KBM-7 (cell line): Measurements from ENCODE around the gene FAM219A.
"Not testable (repeated sequence)": the region's sequence is repeated elsewhere in the genome, so short reads cannot be mapped to it uniquely, and the experiment has no call there.

ENCODE experiments used
- DNase-seq: peaks from one replicate; pipeline ENCODE4 v3.0.0-alpha.2; 2015
- in situ Hi-C: fragments of 300-500 bp; cut with MboI; formaldehyde crosslinking; loops from 2 replicates; pipeline ENCODE4 v1.14.3; 2020; ENCODE audit warnings: low sequenced_read_pairs, low pct_unique_long_range_greater_than_20kb, mixed read lengths

Gene FAM219A

GRCh38 chr9:34370970-34371880, 87.1 kb downstream of the FAM219A start:
- no peak for DNase-seq
- in situ Hi-C loops = no loop called here

- in situ Hi-C loops = no loop called here
- no peak for DNase-seq
Observed at GRCh38 chr9:34370335-34370969, 87.9 kb downstream of the FAM219A start.

GRCh38 chr9:34369636-34370035, 88.7 kb downstream of the FAM219A start:
- no peak for DNase-seq
- in situ Hi-C loops = no loop called here

- DNase-seq, in situ Hi-C loops: not testable (repeated sequence)
Observed at GRCh38 chr9:34368796-34369195, 89.6 kb downstream of the FAM219A start.

GRCh38 chr9:34367751-34368410, 90.5 kb downstream of the FAM219A start:
- in situ Hi-C loops, DNase-seq: not testable (repeated sequence)

GRCh38 chr9:34366365-34366764, 92.0 kb downstream of the FAM219A start:
- no peak for DNase-seq
- in situ Hi-C loops = no loop called here

- DNase-seq = no peak
- in situ Hi-C loops = no loop called here
Observed at GRCh38 chr9:34365282-34365681, 93.1 kb downstream of the FAM219A start.

- peak; percentile 20 for DNase-seq
- in situ Hi-C loops = no loop called here
Observed at GRCh38 chr9:34363619-34364351, 94.6 kb downstream of the FAM219A start.

- DNase-seq = no peak
- in situ Hi-C loops = no loop called here
Observed at GRCh38 chr9:34362614-34363214, 95.7 kb downstream of the FAM219A start.

GRCh38 chr9:34352957-34353356, 105.4 kb downstream of the FAM219A start:
- DNase-seq, in situ Hi-C loops: not testable (repeated sequence)

- in situ Hi-C loops = not testable (repeated sequence)
Observed at GRCh38 chr9:34352122-34352652, 106.2 kb downstream of the FAM219A start.

GRCh38 chr9:34349324-34349723, 109.0 kb downstream of the FAM219A start:
- DNase-seq = no peak
- in situ Hi-C loops = no loop called here

More at GRCh38 chr9:34352122-34352652, 106.2 kb downstream of the FAM219A start:
- DNase-seq = not testable (repeated sequence)
